ENCODE data around the gene ASCL5.

GRCh38 chr1:201077736-201078135, 49.2 kb downstream of the ASCL5 start:
- TF ChIP-seq POLR2A (IDR thresholded peaks at IDR 0.05) (no peak), CTCF (IDR thresholded peaks at IDR 0.05) (no peak)

All from adrenal gland (tissue), 5 donors.